ENCODE measurements around the gene EXOC6B. TPM values are rescaled to one million over a fixed set of nuclear protein-coding genes. Genes with fewer than 3 reads are reported as not detected.

Gene EXOC6B
- total and polyA plus RNA-seq, 2 of the 8 experiments (the other 6 are each of a cell fraction or from before 2014, with no cell fraction given), result 13.5 to 33.0 TPM

DNA sequence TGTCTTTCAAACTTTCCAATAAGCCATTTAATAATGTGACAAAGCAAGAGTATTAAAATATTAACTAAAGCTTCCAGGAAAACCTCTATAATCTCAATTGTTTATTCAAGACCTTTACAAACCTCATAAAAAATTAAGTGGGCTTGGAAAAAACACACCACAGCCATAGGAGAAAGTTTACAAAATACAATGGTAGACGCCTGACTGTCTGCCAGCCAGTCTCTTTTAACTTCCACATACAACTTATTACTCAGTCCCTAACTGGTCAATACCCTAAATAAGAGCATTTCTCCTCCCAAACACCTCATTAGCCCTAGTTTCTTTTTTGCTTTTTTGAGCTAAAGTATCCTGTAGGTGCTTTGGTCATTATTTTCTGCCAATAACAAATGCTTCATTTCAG lies 430.7 kb downstream of the EXOC6B start (continued):
- TF ChIP-seq CHD7 (IDR thresholded peaks at IDR 0.05; ENCODE audit: insufficient replicate concordance, low read length), result no peak
- no peak for TF ChIP-seq RFX5 (IDR thresholded peaks at IDR 0.05; ENCODE audit: borderline replicate concordance, low read depth, low read length)
- no peak for TF ChIP-seq HDAC6 (IDR thresholded peaks at IDR 0.05; ENCODE audit: low read depth, low read length)
- TF ChIP-seq CBX5 (IDR thresholded peaks at IDR 0.05; ENCODE audit: low read depth, low read length), result no peak
- TF ChIP-seq NANOG (IDR thresholded peaks at IDR 0.05; ENCODE audit: insufficient read depth, low read depth, low read length, poor library complexity, severe bottlenecking), result no peak
